ENCODE data around the gene CLDN2. TPM values are rescaled to one million over a fixed set of nuclear protein-coding genes. Genes with fewer than 3 reads are reported as not detected.

The CLDN2 gene
- total and polyA plus RNA-seq, 4 donors = 0.37 to 25.5 (median 20.7) TPM

DNA sequence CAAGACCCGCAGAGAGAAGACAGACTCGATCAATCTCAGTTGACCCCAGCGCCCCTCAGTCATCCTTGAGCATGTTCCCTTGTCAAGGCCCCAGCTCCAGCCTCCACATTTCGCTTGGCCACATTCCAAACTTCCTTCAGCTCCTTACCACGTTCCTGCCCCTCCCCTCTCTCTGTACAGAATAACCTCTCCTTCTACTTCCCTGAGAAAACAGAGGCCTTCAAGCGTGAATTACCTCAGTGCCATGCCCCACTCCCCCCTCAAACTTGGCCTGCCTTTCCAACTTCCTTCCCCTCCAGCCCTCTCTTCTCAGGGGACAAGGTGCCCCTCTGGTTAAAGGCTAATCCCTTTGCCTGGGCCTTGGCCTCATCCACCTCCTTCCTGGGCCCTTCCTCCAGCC lies 13.8 kb upstream of the CLDN2 start (continued):
- TF ChIP-seq REST (IDR thresholded peaks at IDR 0.05) = no peak
- TF ChIP-seq, protein P1, sequence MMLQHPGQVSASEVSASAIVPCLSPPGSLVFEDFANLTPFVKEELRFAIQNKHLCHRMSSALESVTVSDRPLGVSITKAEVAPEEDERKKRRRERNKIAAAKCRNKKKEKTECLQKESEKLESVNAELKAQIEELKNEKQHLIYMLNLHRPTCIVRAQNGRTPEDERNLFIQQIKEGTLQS (IDR thresholded peaks at IDR 0.05) = no peak

GRCh38 chrX:106912864-106913263 lies 7.3 kb upstream of the CLDN2 start:
- TF ChIP-seq EGR1 (IDR thresholded peaks at IDR 0.05; ENCODE audit: low read depth in 2 of 2) = no peak
- TF ChIP-seq FOXA1 (IDR thresholded peaks at IDR 0.05) = no peak
- TF ChIP-seq SP1 (IDR thresholded peaks at IDR 0.05) = peak; percentile 39
- peak; percentile 45 to 58 for TF ChIP-seq RXRA (IDR thresholded peaks at IDR 0.05)
- TF ChIP-seq HNF4A (conservative IDR thresholded peaks at IDR 0.05) = peak; percentile 68 to 70
- TF ChIP-seq, protein P1 (IDR thresholded peaks at IDR 0.05) = peak; percentile 79
- TF ChIP-seq, protein P2, sequence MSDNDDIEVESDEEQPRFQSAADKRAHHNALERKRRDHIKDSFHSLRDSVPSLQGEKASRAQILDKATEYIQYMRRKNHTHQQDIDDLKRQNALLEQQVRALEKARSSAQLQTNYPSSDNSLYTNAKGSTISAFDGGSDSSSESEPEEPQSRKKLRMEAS (IDR thresholded peaks at IDR 0.05) = peak; percentile 32
- TF ChIP-seq, protein P3, sequence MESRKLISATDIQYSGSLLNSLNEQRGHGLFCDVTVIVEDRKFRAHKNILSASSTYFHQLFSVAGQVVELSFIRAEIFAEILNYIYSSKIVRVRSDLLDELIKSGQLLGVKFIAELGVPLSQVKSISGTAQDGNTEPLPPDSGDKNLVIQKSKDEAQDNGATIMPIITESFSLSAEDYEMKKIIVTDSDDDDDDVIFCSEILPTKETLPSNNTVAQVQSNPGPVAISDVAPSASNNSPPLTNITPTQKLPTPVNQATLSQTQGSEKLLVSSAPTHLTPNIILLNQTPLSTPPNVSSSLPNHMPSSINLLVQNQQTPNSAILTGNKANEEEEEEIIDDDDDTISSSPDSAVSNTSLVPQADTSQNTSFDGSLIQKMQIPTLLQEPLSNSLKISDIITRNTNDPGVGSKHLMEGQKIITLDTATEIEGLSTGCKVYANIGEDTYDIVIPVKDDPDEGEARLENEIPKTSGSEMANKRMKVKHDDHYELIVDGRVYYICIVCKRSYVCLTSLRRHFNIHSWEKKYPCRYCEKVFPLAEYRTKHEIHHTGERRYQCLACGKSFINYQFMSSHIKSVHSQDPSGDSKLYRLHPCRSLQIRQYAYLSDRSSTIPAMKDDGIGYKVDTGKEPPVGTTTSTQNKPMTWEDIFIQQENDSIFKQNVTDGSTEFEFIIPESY (IDR thresholded peaks at IDR 0.05) = peak; percentile 21
- TF ChIP-seq HNF4G (IDR thresholded peaks at IDR 0.05) = peak; percentile 8
- peak; percentile 17 for TF ChIP-seq YY1 (IDR thresholded peaks at IDR 0.05)
- no peak for TF ChIP-seq GABPA (IDR thresholded peaks at IDR 0.05 in 1 of 2, conservative IDR thresholded peaks at IDR 0.05 in 1 of 2)
- TF ChIP-seq JUND (IDR thresholded peaks at IDR 0.05) = peak; percentile 87 to 92
- TF ChIP-seq, protein P4, sequence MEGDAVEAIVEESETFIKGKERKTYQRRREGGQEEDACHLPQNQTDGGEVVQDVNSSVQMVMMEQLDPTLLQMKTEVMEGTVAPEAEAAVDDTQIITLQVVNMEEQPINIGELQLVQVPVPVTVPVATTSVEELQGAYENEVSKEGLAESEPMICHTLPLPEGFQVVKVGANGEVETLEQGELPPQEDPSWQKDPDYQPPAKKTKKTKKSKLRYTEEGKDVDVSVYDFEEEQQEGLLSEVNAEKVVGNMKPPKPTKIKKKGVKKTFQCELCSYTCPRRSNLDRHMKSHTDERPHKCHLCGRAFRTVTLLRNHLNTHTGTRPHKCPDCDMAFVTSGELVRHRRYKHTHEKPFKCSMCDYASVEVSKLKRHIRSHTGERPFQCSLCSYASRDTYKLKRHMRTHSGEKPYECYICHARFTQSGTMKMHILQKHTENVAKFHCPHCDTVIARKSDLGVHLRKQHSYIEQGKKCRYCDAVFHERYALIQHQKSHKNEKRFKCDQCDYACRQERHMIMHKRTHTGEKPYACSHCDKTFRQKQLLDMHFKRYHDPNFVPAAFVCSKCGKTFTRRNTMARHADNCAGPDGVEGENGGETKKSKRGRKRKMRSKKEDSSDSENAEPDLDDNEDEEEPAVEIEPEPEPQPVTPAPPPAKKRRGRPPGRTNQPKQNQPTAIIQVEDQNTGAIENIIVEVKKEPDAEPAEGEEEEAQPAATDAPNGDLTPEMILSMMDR (IDR thresholded peaks at IDR 0.05; ENCODE audit: low read depth, low read length, missing input control) = no peak
- no peak overlapping the region for H3K4me3 ChIP-seq (ENCODE audit: low read depth in 1 of 3, low read length in 3 of 3)
- H3K27ac ChIP-seq (ENCODE audit: low read depth in 1 of 2, low read length in 2 of 2) = peak overlapping the region; percentile 57 to 66
- peaks cover 0 to 3% (median 0%) of the 10 kb centered on the region in 4 donors for H3K27me3 ChIP-seq (ENCODE audit: control insufficient read depth in 4 of 4, insufficient read depth in 4 of 4, low read length in 3 of 4)
- peaks cover 0 to 13% (median 3%) of the 10 kb centered on the region in 4 donors for H3K4me1 ChIP-seq (ENCODE audit: control insufficient read depth in 4 of 4, insufficient read depth in 4 of 4, low read length in 3 of 4)
- no peaks in the 10 kb centered on the region for H3K9me3 ChIP-seq (ENCODE audit: control insufficient read depth in 4 of 4, low read length in 3 of 4)
- no peaks in the 10 kb centered on the region for H3K36me3 ChIP-seq (ENCODE audit: control insufficient read depth in 4 of 4, insufficient read depth in 3 of 4, low read depth in 1 of 4, low read length in 3 of 4)
- DNase-seq (ENCODE audit: low spot score) = no peak
- WGBS = 45% methylated on average over 2 of the region's 2 CpGs
- no peak overlapping the region for H3K9ac ChIP-seq (ENCODE audit: low read depth in 1 of 2, low read length in 2 of 2)

Data from liver (tissue), 9 donors.